ENCODE measurements around the gene SPOCK2. TPM values are rescaled to one million over a fixed set of nuclear protein-coding genes. Genes with fewer than 3 reads are reported as not detected.

The SPOCK2 gene
- total RNA-seq, 1 experiment from 2014 or later: 4.8 TPM

DNA sequence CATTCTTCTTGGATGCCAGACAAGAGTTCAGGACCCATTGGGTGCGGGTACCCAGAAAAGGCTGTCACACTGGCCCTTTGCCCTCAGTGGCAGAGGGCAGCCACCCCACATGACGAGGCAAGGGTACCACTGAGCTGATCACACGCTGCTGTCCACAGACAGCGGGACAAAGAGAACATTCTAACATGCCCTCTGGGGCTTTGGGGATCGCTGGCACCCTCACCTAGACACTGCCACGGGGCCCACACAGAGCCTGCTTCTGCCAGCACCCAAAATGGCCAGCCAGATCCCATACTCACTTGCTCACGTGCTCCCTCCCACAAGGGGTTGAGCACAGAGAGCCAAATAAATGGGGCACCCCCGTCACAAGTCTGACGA lies 16.7 kb upstream of the SPOCK2 start:
- BruUV-seq (replicated peaks): no TSS peak
- ChIA-PET POLR2A (no interaction called here), CTCF (no interaction called here)
- intact Hi-C loops (cut with micrococcal nuclease; ENCODE audit: unreplicated experiment) (no loop called here), in situ Hi-C loops (cut with HindIII; ENCODE audit: low pct_unique_long_range_greater_than_20kb, low sequenced_read_pairs) (no loop called here)
- H3K27ac ChIP-seq (ENCODE audit: low read length): peak overlapping the region; percentile 58; the same call in 1 of the 2 replicates
- no peaks in the 10 kb centered on the region for H3K27me3 ChIP-seq (ENCODE audit: control insufficient read depth, insufficient read depth, low read length)
- DNase-seq (ENCODE audit: low read depth, low spot score) (no peak), ATAC-seq (no peak)
- H3K9me3 ChIP-seq (ENCODE audit: control insufficient read depth, insufficient read depth, low read depth, low read length): no peaks in the 10 kb centered on the region
- peaks cover 35% of the 10 kb centered on the region for H3K4me1 ChIP-seq (ENCODE audit: control insufficient read depth, insufficient read depth, low read length)
- no peak for TF ChIP-seq TCF7L2 (IDR thresholded peaks at IDR 0.05; ENCODE audit: low read depth, low read length)
- TF ChIP-seq POLR2AphosphoS5 (IDR thresholded peaks at IDR 0.05; ENCODE audit: low read depth, low read length): no peak
- TF ChIP-seq, protein P1, sequence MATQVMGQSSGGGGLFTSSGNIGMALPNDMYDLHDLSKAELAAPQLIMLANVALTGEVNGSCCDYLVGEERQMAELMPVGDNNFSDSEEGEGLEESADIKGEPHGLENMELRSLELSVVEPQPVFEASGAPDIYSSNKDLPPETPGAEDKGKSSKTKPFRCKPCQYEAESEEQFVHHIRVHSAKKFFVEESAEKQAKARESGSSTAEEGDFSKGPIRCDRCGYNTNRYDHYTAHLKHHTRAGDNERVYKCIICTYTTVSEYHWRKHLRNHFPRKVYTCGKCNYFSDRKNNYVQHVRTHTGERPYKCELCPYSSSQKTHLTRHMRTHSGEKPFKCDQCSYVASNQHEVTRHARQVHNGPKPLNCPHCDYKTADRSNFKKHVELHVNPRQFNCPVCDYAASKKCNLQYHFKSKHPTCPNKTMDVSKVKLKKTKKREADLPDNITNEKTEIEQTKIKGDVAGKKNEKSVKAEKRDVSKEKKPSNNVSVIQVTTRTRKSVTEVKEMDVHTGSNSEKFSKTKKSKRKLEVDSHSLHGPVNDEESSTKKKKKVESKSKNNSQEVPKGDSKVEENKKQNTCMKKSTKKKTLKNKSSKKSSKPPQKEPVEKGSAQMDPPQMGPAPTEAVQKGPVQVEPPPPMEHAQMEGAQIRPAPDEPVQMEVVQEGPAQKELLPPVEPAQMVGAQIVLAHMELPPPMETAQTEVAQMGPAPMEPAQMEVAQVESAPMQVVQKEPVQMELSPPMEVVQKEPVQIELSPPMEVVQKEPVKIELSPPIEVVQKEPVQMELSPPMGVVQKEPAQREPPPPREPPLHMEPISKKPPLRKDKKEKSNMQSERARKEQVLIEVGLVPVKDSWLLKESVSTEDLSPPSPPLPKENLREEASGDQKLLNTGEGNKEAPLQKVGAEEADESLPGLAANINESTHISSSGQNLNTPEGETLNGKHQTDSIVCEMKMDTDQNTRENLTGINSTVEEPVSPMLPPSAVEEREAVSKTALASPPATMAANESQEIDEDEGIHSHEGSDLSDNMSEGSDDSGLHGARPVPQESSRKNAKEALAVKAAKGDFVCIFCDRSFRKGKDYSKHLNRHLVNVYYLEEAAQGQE (IDR thresholded peaks at IDR 0.05; ENCODE audit: insufficient read depth in 1 of 2, low read depth in 2 of 2, low read length in 1 of 2): no peak
- TF ChIP-seq SIN3A (IDR thresholded peaks at IDR 0.05; ENCODE audit: borderline replicate concordance, insufficient read depth, low read depth, low read length): no peak
- TF ChIP-seq, protein P2, sequence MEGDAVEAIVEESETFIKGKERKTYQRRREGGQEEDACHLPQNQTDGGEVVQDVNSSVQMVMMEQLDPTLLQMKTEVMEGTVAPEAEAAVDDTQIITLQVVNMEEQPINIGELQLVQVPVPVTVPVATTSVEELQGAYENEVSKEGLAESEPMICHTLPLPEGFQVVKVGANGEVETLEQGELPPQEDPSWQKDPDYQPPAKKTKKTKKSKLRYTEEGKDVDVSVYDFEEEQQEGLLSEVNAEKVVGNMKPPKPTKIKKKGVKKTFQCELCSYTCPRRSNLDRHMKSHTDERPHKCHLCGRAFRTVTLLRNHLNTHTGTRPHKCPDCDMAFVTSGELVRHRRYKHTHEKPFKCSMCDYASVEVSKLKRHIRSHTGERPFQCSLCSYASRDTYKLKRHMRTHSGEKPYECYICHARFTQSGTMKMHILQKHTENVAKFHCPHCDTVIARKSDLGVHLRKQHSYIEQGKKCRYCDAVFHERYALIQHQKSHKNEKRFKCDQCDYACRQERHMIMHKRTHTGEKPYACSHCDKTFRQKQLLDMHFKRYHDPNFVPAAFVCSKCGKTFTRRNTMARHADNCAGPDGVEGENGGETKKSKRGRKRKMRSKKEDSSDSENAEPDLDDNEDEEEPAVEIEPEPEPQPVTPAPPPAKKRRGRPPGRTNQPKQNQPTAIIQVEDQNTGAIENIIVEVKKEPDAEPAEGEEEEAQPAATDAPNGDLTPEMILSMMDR (IDR thresholded peaks at IDR 0.05): no peak
- H3K36me3 ChIP-seq (ENCODE audit: control insufficient read depth, insufficient read depth, low read length): peaks cover 4% of the 10 kb centered on the region; the same call in 1 of the 2 replicates
- no peak overlapping the region for H3K4me3 ChIP-seq (ENCODE audit: low read depth in 2 of 2, low read length in 2 of 2)

DNA sequence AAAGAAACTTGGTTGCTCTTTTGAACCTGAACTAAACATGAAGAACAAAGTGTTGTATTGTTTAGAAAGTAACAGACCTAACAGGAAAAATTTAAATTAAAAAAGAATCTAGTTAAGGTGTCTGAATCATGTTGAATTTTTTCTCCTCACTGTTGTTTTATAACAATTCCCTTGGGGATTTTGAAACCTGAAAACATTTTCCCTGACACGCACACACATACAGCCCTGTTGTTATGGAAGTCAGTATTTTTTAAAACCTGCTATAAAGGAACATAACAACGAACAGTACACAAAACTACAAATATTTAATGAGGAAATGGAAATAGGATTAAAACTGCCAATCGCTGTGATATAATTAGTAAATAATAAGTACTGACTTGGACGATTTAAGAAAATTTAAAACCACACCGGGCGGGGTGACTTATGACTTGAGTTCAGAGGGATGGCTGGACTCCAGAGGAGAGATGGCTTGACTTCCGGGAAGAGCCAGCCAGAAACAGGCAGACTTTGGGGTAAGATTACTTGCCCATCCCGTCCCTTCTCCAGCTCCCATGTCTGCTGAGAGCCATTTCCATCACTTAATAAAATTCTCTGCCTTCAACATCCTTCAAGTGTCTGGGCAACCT lies 16.2 kb upstream of the SPOCK2 start:
- Histone ChIP-seq H3K4me3 (ENCODE audit: low read depth in 2 of 2, low read length in 2 of 2) (no peak overlapping the region), H3K36me3 (ENCODE audit: control insufficient read depth, insufficient read depth, low read length) (peaks cover 4% of the 10 kb centered on the region; the same call in 1 of the 2 replicates), H3K27me3 (ENCODE audit: control insufficient read depth, insufficient read depth, low read length) (no peaks in the 10 kb centered on the region), H3K27ac (ENCODE audit: low read length) (0 out of 2 replicates have a peak overlapping the region, but pooled peaks have one; percentile 58), H3K4me1 (ENCODE audit: control insufficient read depth, insufficient read depth, low read length) (peaks cover 31% of the 10 kb centered on the region), H3K9me3 (ENCODE audit: control insufficient read depth, insufficient read depth, low read depth, low read length) (no peaks in the 10 kb centered on the region)
- intact Hi-C loops (cut with micrococcal nuclease; ENCODE audit: unreplicated experiment): no loop called here
- ChIA-PET CTCF (no interaction called here), POLR2A (no interaction called here)
- no TSS peak for BruUV-seq (replicated peaks)
- ATAC-seq (no peak), DNase-seq (ENCODE audit: low read depth, low spot score) (no peak)
- TF ChIP-seq, protein P2 (IDR thresholded peaks at IDR 0.05): no peak
- TF ChIP-seq POLR2AphosphoS5 (IDR thresholded peaks at IDR 0.05; ENCODE audit: low read depth, low read length) (no peak), SIN3A (IDR thresholded peaks at IDR 0.05; ENCODE audit: borderline replicate concordance, insufficient read depth, low read depth, low read length) (no peak)
- in situ Hi-C loops (cut with HindIII; ENCODE audit: low pct_unique_long_range_greater_than_20kb, low sequenced_read_pairs): no loop called here
